A673 (cell line): Measurements from ENCODE around the gene GMPR.

Experiments used
- EZH2 ChIP-seq: fragments of 200-600 bp; sonication (generic); IDR thresholded peaks from 2 replicates; pipeline ENCODE4 v1.6.1; 2017; ENCODE audit warnings: borderline replicate concordance, low read depth, mild to moderate bottlenecking, mixed read lengths, antibody characterized with exemption, low read length; ENCODE audit not compliant: poor library complexity, severe bottlenecking
- TF ChIP-seq, protein P1 (sequence below): fragments of 300-800, 200-600 bp; sonication (generic); conservative IDR thresholded peaks from 2 replicates; pipeline ENCODE4 v1.5.1; 2017; ENCODE audit warnings: low read depth, mild to moderate bottlenecking, antibody characterized with exemption, low read length, moderate library complexity, mixed read lengths

DNA sequence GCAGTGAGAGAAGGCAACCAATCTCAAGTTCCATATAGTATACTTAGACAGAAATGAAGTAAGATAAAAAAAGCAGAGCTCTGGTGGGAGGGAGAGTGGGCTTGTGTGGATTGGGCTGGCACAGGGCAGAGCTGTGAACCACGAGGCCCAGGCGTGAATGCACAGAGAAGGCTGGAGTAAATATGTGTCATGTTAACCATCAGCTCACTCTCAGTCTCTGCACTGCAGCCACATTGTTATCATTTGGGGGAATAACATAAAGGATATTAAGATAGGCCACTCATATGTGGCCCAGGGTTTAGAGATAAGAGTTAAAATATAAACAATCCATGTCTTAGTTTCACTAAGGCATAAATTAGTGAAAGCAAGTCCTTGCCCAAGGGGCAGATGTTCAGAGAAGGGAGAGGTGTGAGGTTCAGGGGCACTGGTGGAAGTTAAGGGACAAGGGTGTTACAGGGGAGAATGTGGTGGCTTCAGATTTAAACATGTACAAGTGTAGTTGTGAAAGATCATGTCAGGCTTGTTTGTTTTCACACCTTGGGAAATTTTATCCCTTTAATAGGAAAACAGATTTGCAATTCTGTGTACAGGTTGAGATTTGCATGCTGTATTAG, 14.4 kb downstream of the GMPR start:
- TF ChIP-seq, protein P1, sequence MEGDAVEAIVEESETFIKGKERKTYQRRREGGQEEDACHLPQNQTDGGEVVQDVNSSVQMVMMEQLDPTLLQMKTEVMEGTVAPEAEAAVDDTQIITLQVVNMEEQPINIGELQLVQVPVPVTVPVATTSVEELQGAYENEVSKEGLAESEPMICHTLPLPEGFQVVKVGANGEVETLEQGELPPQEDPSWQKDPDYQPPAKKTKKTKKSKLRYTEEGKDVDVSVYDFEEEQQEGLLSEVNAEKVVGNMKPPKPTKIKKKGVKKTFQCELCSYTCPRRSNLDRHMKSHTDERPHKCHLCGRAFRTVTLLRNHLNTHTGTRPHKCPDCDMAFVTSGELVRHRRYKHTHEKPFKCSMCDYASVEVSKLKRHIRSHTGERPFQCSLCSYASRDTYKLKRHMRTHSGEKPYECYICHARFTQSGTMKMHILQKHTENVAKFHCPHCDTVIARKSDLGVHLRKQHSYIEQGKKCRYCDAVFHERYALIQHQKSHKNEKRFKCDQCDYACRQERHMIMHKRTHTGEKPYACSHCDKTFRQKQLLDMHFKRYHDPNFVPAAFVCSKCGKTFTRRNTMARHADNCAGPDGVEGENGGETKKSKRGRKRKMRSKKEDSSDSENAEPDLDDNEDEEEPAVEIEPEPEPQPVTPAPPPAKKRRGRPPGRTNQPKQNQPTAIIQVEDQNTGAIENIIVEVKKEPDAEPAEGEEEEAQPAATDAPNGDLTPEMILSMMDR: no peak
- TF ChIP-seq EZH2: no peak
